ENCODE measurements around the gene DNASE2.

DNA sequence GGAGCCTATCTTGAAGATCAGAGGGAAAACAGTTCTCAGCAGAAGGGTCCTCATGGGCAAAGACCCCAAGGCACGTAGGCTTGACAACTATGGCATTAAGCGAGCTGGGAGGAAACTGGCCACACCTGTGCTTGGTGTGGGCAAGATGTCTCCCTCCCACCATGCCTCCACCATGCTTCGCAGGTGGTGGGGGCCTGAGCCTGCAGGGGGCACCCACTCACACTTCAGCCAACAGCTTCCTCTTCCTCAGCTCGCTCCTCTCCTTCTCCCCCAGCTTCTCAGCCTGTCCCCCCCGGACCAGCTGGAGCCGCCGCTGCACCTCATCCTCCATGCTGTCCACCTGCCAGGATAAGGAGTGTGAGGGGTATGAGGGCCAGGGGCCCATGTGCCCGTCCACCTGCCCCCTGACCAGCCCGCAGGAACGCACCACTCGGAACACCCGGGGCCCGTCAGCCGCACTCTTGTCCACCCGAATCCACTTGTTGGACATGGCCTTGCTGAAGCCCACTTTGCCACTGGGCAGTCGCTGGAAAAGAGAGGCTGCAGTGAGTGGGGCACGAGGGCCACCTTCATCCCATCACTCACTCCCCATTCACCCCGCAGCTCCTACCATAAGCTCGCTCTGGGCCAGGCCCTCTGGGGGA is 48.9 kb upstream of the DNASE2 start:
- TF ChIP-seq, protein P1, sequence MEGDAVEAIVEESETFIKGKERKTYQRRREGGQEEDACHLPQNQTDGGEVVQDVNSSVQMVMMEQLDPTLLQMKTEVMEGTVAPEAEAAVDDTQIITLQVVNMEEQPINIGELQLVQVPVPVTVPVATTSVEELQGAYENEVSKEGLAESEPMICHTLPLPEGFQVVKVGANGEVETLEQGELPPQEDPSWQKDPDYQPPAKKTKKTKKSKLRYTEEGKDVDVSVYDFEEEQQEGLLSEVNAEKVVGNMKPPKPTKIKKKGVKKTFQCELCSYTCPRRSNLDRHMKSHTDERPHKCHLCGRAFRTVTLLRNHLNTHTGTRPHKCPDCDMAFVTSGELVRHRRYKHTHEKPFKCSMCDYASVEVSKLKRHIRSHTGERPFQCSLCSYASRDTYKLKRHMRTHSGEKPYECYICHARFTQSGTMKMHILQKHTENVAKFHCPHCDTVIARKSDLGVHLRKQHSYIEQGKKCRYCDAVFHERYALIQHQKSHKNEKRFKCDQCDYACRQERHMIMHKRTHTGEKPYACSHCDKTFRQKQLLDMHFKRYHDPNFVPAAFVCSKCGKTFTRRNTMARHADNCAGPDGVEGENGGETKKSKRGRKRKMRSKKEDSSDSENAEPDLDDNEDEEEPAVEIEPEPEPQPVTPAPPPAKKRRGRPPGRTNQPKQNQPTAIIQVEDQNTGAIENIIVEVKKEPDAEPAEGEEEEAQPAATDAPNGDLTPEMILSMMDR (IDR thresholded peaks at IDR 0.05): no peak
- TF ChIP-seq POLR2AphosphoS5 (IDR thresholded peaks at IDR 0.05) (no peak), POLR2A (IDR thresholded peaks at IDR 0.05; ENCODE audit: low read depth) (no peak), EP300 (IDR thresholded peaks at IDR 0.05) (no peak)

Measured in esophagus muscularis mucosa (tissue), 4 donors.